ENCODE results near the gene GALC. TPM values are rescaled to one million over a fixed set of nuclear protein-coding genes. Genes with fewer than 3 reads are reported as not detected.

Gene GALC
- total RNA-seq, 1 experiment from 2014 or later = 33.4 TPM

DNA sequence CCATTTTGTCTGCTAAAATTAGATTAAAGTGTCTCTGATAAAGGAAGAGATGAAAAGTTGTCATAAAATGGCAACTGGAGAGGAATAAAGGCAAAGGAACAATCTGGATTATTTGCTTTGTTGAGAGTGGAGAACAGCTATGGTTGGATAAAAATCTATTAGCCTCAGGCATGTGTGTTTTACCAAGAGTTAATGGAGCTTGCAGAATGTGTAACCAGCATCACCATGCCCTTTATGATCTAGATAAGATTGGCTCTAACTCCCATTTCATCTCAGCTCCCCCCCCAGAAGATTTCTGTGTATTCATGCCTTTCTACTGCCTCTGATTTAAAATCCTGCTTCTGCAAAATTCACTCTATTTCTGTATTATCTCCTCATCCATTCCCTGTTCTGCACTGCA lies 93.8 kb downstream of the GALC start:
- no peak overlapping the region for H3K4me2 ChIP-seq (ENCODE audit: low read depth, low read length, poor library complexity, severe bottlenecking)
- no peak for DNase-seq
- no peaks in the 10 kb centered on the region for H3K36me3 ChIP-seq (ENCODE audit: insufficient read depth, low read length)
- no peak overlapping the region for H2AFZ ChIP-seq (ENCODE audit: low read length)
- H3K4me3 ChIP-seq (ENCODE audit: low read length) = no peak overlapping the region
- no peaks in the 10 kb centered on the region for H3K79me2 ChIP-seq (ENCODE audit: low read length)
- H3K9ac ChIP-seq (ENCODE audit: low read length) = no peak overlapping the region
- peaks cover 44% of the 10 kb centered on the region for H3K4me1 ChIP-seq (ENCODE audit: low read length)
- no peaks in the 10 kb centered on the region for H3K9me3 ChIP-seq (ENCODE audit: low read length)
- H4K20me1 ChIP-seq (ENCODE audit: insufficient read depth, low read depth, low read length) = no peaks in the 10 kb centered on the region
- no peak overlapping the region for H3K27ac ChIP-seq (ENCODE audit: low read length)
- no peaks in the 10 kb centered on the region for H3K27me3 ChIP-seq (ENCODE audit: low read length)
- H3K9me2 ChIP-seq (replicated peaks; ENCODE audit: insufficient read depth, low read length) = no peaks in the 10 kb centered on the region

GRCh38 chr14:87898301-87898700 lies 94.7 kb downstream of the GALC start:
- Histone ChIP-seq H4K20me1 (ENCODE audit: insufficient read depth, low read depth, low read length) (no peaks in the 10 kb centered on the region), H3K9ac (ENCODE audit: low read length) (no peak overlapping the region), H3K4me2 (ENCODE audit: low read depth, low read length, poor library complexity, severe bottlenecking) (no peak overlapping the region), H3K4me1 (ENCODE audit: low read length) (peaks cover 51% of the 10 kb centered on the region), H2AFZ (ENCODE audit: low read length) (0 out of 2 replicates have a peak overlapping the region, but pooled peaks have one; percentile 16), H3K36me3 (ENCODE audit: insufficient read depth, low read length) (no peaks in the 10 kb centered on the region), H3K4me3 (ENCODE audit: low read length) (no peak overlapping the region), H3K27me3 (ENCODE audit: low read length) (no peaks in the 10 kb centered on the region), H3K79me2 (ENCODE audit: low read length) (no peaks in the 10 kb centered on the region), H3K9me3 (ENCODE audit: low read length) (no peaks in the 10 kb centered on the region), H3K27ac (ENCODE audit: low read length) (no peak overlapping the region), H3K9me2 (replicated peaks; ENCODE audit: insufficient read depth, low read length) (no peaks in the 10 kb centered on the region)
- no peak for DNase-seq

DNA sequence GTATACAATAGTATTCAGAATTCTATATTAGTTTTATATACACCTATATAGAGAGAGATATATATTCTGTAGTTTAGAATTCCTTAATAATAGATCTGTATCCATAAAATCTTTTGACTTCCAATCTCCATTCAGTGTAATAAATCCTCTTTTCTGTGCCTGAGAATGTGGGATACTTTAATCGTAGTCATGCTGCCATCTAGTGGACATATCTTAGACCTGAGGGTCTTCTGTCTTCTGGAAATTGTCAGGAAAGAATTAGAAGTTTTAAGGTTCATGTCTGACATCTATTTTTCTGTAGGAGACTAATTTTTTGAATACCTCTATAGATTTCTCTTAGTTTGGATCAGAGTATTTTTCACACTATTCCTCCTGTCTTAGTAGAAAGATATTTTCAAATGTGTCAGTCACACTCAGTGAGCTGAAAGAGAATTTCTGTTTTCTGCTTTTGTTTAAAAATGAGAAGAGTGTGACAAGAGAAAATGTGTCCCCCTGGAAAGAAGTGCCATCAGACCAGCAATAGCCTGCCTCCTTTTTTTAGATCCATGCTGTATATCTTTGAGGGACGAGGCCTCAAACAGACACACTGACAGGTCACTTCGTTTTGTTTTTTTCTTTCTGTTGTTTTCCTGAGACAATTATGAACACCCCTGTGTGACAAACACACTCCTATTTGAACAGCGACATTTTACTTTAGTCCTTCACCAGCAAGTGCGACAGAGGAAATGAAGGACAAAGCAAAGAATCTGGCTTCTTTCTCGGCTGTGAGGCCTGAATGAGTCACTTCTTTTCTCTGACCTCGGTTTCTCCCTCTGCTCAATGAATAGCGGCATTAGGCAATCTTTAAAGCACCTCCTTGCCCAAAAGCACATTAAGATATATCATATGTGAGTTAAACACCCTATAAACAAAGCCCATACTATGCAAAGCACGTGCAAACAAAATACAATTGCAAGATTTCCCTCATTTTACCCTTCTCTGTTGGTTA lies 96.3 kb downstream of the GALC start:
- Histone ChIP-seq H3K79me2 (ENCODE audit: low read length) (no peaks in the 10 kb centered on the region), H3K4me2 (ENCODE audit: low read depth, low read length, poor library complexity, severe bottlenecking) (no peak overlapping the region), H3K27me3 (ENCODE audit: low read length) (no peaks in the 10 kb centered on the region), H3K36me3 (ENCODE audit: insufficient read depth, low read length) (no peaks in the 10 kb centered on the region), H3K9me2 (replicated peaks; ENCODE audit: insufficient read depth, low read length) (no peaks in the 10 kb centered on the region), H3K4me1 (ENCODE audit: low read length) (peaks cover 51% of the 10 kb centered on the region), H4K20me1 (ENCODE audit: insufficient read depth, low read depth, low read length) (no peaks in the 10 kb centered on the region), H3K27ac (ENCODE audit: low read length) (no peak overlapping the region), H3K9me3 (ENCODE audit: low read length) (no peaks in the 10 kb centered on the region), H2AFZ (ENCODE audit: low read length) (peak overlapping the region; percentile 80), H3K4me3 (ENCODE audit: low read length) (no peak overlapping the region), H3K9ac (ENCODE audit: low read length) (no peak overlapping the region)
- DNase-seq = peak; percentile 93

GRCh38 chr14:87894920-87895319 lies 98.1 kb downstream of the GALC start:
- H3K27ac ChIP-seq (ENCODE audit: low read length) = peak overlapping the region; percentile 29
- peak overlapping the region; percentile 46 for H2AFZ ChIP-seq (ENCODE audit: low read length)
- H3K9me3 ChIP-seq (ENCODE audit: low read length) = no peaks in the 10 kb centered on the region
- peak; percentile 62 for DNase-seq
- H3K9ac ChIP-seq (ENCODE audit: low read length) = peak overlapping the region; percentile 5; the same call in 1 of the 2 replicates
- no peak overlapping the region for H3K4me2 ChIP-seq (ENCODE audit: low read depth, low read length, poor library complexity, severe bottlenecking)
- no peaks in the 10 kb centered on the region for H3K9me2 ChIP-seq (replicated peaks; ENCODE audit: insufficient read depth, low read length)
- H3K4me3 ChIP-seq (ENCODE audit: low read length) = no peak overlapping the region
- H3K36me3 ChIP-seq (ENCODE audit: insufficient read depth, low read length) = no peaks in the 10 kb centered on the region
- no peaks in the 10 kb centered on the region for H3K27me3 ChIP-seq (ENCODE audit: low read length)
- peaks cover 51% of the 10 kb centered on the region for H3K4me1 ChIP-seq (ENCODE audit: low read length)
- no peaks in the 10 kb centered on the region for H3K79me2 ChIP-seq (ENCODE audit: low read length)
- no peaks in the 10 kb centered on the region for H4K20me1 ChIP-seq (ENCODE audit: insufficient read depth, low read depth, low read length)

DNA sequence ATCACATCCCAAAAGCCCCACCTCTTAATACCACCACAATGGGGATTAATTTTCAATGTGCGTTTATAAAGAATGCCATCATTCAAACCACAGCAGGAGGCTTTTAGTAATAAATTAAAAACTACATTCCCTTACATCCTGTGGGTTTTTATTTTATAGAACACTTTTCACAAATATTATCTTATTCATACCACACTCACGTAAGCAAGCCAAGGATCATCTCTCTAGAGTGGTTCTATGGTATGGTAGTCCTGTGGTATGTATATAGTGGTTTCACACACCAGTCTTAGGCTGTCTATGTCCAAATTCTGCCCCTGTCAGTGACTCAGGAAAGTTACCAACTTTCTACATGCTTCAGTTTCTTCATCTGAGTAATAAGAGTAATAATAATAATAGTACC lies 100.2 kb downstream of the GALC start:
- no peaks in the 10 kb centered on the region for H3K27me3 ChIP-seq (ENCODE audit: low read length)
- H3K4me2 ChIP-seq (ENCODE audit: low read depth, low read length, poor library complexity, severe bottlenecking) = no peak overlapping the region
- no peak overlapping the region for H3K27ac ChIP-seq (ENCODE audit: low read length)
- H2AFZ ChIP-seq (ENCODE audit: low read length) = no peak overlapping the region
- H3K4me3 ChIP-seq (ENCODE audit: low read length) = no peak overlapping the region
- H4K20me1 ChIP-seq (ENCODE audit: insufficient read depth, low read depth, low read length) = no peaks in the 10 kb centered on the region
- no peaks in the 10 kb centered on the region for H3K9me3 ChIP-seq (ENCODE audit: low read length)
- H3K79me2 ChIP-seq (ENCODE audit: low read length) = no peaks in the 10 kb centered on the region
- no peaks in the 10 kb centered on the region for H3K36me3 ChIP-seq (ENCODE audit: insufficient read depth, low read length)
- H3K9me2 ChIP-seq (replicated peaks; ENCODE audit: insufficient read depth, low read length) = no peaks in the 10 kb centered on the region
- DNase-seq = no peak
- no peak overlapping the region for H3K9ac ChIP-seq (ENCODE audit: low read length)
- H3K4me1 ChIP-seq (ENCODE audit: low read length) = peaks cover 44% of the 10 kb centered on the region

DNA sequence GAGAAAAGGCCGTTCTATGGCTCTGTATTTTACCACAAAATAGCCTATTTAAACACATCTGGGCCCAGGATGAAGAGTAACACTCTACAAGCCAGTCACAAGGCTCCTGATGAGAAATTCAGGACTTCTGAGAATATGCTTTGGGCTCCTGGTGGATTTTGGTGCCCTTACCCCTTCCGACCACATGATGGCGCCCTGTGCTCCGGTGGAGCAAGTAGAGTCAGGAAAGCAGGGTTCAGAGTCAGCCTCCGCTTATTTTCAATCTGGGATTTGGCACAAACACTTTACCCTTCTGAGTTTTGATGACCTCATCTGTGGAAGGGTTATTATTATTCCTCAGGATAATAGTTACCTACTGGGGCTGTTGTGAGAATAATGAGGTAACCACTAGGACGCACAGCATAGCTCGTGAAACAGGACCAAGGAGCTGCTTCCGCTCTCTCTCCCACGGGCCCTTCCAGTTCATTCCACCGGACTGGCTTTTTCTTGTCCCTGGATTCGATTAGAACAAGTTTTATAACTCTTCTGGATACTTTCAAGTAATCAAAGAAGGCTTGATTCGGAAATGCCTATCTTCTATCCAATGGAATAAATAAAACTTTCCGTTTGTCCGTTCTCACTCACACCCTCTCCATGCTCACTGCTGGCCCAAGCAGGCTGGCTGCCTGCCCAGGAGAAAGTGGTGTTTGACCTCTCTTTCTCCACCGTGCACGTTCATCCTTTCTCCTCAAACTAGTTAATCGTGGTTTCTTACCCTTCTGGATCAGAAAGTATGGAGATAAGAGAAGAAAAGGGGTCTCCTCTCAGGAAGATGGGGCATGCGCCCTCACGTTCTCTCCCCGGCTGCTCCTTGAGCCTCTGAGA lies 104.6 kb downstream of the GALC start:
- no peak overlapping the region for H3K9ac ChIP-seq (ENCODE audit: low read length)
- H3K27me3 ChIP-seq (ENCODE audit: low read length) = no peaks in the 10 kb centered on the region
- no peaks in the 10 kb centered on the region; the same call in 1 of the 2 replicates for H3K36me3 ChIP-seq (ENCODE audit: insufficient read depth, low read length)
- no peaks in the 10 kb centered on the region for H3K79me2 ChIP-seq (ENCODE audit: low read length)
- no peak overlapping the region for H3K4me2 ChIP-seq (ENCODE audit: low read depth, low read length, poor library complexity, severe bottlenecking)
- peaks cover 7% of the 10 kb centered on the region; the same call in 1 of the 2 replicates for H3K9me3 ChIP-seq (ENCODE audit: low read length)
- peak; percentile 89 for DNase-seq
- no peak overlapping the region for H3K27ac ChIP-seq (ENCODE audit: low read length)
- no peak overlapping the region for H3K4me3 ChIP-seq (ENCODE audit: low read length)
- no peaks in the 10 kb centered on the region for H3K9me2 ChIP-seq (replicated peaks; ENCODE audit: insufficient read depth, low read length)
- H2AFZ ChIP-seq (ENCODE audit: low read length) = peak overlapping the region; percentile 74
- no peaks in the 10 kb centered on the region for H4K20me1 ChIP-seq (ENCODE audit: insufficient read depth, low read depth, low read length)
- H3K4me1 ChIP-seq (ENCODE audit: low read length) = peaks cover 17% of the 10 kb centered on the region

DNA sequence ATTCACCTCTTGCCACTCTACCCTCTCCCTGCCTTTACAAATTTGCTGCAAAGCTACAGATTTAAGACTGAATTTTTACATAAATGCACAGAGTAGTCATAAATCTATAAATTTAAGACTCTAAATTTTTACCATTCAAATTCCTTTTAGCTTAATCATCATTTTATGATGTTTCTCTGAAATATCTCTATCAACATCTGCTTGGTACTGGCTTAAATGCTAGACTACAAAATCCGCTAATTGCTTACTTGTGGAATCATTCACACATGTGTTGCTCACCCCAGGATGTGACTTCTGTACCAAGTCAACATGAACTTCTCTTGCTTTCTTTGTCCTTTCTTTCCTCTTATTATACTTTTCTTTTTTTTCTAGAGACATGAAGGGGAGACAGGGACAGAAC lies 109.2 kb downstream of the GALC start:
- Histone ChIP-seq H3K4me3 (ENCODE audit: low read length) (no peak overlapping the region), H3K9me3 (ENCODE audit: low read length) (peaks cover 11% of the 10 kb centered on the region; the same call in 1 of the 2 replicates), H2AFZ (ENCODE audit: low read length) (no peak overlapping the region), H3K4me2 (ENCODE audit: low read depth, low read length, poor library complexity, severe bottlenecking) (no peak overlapping the region), H3K27ac (ENCODE audit: low read length) (no peak overlapping the region), H3K27me3 (ENCODE audit: low read length) (no peaks in the 10 kb centered on the region), H3K9ac (ENCODE audit: low read length) (no peak overlapping the region), H3K36me3 (ENCODE audit: insufficient read depth, low read length) (no peaks in the 10 kb centered on the region; the same call in 1 of the 2 replicates), H3K9me2 (replicated peaks; ENCODE audit: insufficient read depth, low read length) (no peaks in the 10 kb centered on the region), H3K4me1 (ENCODE audit: low read length) (peaks cover 40% of the 10 kb centered on the region), H3K79me2 (ENCODE audit: low read length) (no peaks in the 10 kb centered on the region), H4K20me1 (ENCODE audit: insufficient read depth, low read depth, low read length) (no peaks in the 10 kb centered on the region)
- DNase-seq = no peak

Measured in Karpas-422 (cell line).